NCI-H1930 (cell line): ENCODE results near the gene ITPR1.

Experiments used
- DNase-seq, 2 experiments: peaks; one replicate each; lab custom pipeline; 2025; lab: John Stamatoyannopoulos, UW

Gene ITPR1

DNA sequence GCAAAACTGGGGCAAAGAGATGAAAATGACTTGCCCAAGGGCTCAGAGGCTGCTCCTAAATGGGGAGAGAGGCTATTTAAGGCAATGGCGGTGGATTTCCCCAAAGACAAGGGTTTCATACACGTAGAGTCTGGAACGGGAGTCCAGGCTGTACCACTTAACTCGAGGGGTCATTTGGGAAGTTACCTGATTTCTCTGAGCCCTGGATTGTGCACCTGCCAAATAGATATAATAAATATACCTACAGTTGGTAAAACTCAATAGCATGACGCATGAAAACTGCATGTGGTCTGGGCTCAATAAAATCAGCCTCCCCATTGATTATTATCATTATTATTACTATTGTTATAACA lies 1.3 kb upstream of the ITPR1 start:
- no peak for DNase-seq

DNA sequence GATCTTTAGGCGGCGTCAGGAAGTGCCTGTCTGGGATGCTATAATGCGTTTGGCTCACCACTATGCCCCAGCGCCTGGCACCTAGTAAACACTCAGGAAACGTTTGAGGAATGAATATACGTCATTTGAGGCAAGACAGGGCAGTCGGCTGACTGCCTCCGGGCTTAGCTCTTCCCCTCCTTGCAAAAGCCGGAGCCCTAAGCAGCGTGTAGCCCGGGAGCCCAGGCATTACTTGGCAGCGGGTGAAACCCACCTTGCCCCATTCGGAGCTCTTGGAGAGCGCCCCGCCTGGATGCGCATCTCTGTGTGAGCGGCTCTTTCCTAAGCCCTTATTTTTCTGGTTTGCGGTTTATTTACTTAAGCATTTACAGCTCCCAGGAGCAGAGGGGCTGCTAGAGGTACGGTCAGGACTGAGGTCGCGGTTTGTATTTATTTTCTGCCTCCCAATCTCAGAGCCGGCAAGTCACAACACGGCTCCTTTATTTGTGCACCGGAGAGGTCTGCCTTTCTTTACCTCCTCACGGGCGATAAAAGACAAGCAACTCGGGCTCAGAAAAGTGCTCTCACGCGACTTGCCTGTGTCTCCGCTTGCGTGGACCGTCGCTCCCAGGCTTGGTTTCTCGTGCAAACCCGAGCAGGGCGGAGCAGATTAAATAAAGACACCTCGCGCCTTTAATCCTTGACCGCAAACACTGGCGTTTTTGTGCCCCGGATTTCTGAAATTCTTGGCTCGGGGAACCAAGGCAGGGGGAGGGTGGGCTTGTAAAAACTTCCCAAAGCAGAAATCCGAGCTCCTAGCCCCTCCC lies 737 bp upstream of the ITPR1 start:
- DNase-seq, result no peak

DNA sequence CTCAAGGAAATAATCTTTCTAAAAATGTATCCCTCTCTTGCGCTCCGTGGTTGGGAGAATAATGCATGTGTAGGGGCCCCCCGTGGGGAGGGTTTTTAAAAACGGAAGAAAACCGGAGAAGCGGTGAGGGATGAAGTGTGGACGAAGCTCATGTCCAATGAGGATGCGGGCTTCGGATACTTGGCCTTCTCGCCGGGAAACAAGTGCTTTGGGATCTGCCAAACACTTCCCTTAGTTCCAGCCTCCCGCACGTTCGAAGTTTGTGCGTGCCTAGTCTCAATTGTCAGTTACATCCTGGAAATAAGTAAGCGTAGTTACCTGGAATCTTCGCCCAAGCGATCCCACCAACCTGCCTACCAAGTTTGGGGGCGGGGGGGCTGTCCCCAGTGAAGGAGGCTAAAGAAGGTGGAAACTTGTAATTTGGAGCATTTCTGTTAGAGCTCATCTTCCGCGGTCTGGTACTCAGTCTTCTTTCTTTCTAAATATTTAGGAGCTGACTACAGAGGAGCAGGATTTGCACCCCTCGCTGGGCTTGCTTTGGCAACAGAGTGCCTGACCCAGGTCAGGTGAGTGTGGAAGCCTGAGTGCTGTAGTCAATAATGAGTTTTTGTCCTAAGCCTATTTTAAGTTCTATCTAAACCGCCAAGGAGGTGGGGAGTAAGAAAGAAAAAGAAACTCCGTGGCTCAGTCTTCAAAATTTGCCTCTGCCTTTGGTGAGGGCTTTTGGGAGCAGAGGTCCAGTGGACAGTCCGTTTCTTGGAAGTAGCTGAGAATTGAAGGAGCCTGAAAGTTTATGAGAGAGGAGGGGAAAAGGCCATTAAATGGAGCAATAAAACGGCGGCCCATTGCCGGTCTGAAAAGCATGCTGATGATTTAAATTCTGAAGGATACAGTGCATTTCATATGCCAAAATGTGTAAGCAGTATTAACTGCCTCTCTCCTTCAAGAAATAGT lies 1.1 kb downstream of the ITPR1 start:
- DNase-seq, result no peak

DNA sequence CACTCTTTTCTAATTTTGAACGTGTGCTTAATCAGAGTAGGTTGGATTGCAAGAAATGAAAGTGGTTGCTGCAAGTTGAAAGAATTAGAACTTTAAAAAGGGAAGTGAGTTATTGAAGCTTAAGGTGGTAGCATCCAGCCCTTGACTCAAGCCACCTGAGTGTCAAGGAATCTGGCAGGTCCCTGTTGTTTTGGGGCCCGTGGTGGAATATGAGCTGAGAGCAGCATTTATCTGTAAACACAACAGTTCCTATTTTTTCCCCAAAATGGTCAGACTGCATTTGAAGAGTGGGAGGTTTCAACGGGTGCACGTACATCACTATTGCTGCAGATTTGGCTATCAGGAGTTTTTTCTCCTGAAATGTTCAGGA lies 1.7 kb downstream of the ITPR1 start:
- DNase-seq, result no peak

DNA sequence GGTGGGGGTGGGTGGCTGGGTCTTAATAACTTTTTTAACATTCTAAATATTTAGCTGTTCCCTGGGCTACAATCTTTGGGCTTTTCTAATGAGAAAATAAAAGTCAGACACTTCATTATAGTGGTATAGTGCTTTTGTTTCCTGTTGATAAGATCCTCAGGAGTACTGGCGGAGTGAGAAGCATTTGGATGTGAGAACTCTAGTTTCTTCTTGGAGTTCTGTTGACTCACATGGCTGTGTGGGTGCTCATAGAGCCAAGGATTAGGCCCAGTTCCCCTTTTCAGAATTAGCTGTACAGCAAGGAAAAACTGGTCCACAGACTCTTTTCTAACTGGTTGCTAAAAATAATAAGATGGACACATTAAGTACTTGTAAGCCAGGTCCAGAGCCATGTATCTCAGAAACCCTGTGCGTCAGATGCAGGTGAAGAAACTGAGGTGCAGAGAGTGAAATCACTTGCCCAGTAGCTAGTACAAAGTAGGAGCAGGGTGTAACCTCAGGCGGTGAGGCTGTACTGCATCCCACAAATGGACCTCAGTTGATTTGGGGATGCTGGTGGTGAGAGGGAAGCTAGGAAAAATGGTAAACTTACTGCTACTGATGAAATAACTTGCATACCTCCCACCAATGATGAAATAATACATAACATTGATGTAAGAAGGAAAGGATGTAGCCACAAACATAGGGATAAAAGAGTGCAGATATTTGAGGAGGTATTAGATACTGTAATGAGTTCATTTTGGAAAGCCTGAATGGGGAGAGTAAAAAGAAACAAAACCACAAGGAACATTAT lies 2.3 kb downstream of the ITPR1 start:
- no peak for DNase-seq

DNA sequence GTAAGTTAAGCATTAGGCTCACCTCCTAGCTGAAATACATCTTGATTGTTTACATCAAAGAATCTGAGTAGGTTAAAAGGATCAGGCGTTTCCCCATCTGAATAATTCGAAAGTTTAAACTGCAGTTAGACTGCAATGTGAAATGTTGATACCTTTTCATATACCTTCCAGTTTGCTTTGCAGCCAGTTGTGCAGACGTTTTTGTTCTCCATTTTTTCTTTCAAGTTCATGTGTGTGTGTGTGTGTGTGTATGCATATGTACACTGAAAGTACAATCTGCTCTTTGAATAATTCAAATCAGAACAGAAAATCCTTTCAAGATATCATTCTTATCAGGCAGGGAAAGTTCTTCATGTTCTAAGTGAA lies 2.9 kb downstream of the ITPR1 start:
- DNase-seq, result no peak

DNA sequence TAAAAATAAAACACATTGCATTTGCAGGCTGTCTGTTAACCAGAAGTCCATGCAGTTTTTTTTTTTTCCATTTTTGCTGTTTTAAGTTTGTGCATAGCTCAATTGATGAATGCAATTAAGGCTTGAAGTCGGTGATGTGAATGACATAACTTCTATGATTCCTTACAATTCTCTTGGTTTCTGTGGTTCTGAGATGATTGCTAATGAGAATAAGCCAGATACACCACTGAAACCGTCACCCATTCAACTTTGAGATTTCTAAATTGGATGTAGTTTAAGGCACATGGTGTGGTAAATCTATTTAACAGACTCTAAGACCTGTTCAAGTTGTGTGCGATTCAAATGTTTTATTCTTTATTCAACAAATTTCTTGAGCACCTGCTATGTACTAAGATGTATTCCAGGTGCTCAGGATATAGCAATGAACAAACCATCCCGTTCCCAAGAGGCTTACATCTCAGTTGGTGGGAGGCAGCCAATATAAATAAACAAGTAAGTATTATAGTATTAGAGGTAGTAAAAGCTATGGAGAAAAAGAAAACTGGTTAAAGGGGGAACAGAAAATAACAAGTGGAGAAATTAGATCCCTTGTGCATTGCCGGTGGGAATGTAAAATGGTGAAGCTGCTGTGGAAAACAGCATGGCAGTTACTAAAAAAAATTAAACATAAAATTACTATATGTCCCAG lies 4.0 kb downstream of the ITPR1 start:
- no peak for DNase-seq

DNA sequence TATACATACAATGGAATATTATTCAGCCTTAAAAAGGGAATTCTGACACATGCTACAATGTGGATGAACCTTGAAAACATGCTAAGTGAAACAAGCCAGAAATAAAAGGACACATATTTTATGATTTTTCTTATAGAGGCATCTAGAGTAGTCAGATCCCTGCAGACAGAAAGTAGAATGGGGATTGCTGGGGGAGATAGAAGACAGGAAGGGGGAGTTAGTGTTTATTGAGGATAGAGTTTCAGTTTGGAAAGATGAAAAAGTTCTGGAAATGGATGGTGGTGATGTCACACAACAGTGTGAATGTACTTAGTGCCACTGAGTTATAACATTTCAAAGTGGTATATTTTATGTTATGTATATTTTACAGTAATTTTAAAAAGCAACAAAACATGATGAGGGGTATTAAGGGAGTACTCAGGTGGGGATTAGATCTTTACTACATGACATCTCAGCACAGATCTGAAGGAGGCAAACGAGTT lies 4.7 kb downstream of the ITPR1 start:
- no peak for DNase-seq

DNA sequence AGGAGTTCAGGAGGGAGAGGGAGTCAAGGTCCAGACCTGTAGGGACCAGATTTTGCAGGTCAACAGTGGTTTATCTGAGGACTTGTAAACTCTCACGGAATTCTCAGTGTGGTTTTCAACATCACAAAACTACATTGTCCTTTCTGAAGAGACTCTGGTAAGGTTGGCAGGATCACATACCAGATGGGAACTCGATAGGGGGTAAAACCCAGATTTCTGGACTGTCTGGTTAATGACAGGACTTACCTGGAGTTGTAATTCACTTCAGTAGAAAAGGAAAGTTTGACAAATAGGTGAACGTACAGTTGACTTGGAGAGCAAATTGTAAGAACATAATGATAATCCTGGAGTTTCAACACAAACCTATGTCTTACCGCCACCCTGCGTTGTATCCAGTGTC lies 5.3 kb downstream of the ITPR1 start:
- DNase-seq, result no peak

DNA sequence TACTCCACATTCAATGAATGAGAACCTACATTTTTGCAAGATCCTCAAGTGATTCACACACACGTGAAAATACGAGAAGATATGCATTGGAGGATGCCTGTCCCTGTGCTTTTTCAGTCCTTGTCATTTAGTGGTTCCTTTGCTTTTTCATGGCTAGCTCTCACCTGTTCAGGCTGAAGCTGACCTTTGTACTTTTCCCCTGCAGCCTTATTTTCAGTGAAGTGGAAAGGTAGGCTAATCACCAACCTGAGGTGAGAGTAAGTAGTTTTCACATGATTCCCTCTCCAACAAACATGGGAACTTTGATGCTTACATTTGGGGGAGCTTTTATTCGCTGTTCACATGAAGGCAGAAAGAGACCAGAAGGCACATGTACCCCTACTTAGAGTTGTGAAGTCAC lies 8.3 kb downstream of the ITPR1 start:
- DNase-seq, result no peak

DNA sequence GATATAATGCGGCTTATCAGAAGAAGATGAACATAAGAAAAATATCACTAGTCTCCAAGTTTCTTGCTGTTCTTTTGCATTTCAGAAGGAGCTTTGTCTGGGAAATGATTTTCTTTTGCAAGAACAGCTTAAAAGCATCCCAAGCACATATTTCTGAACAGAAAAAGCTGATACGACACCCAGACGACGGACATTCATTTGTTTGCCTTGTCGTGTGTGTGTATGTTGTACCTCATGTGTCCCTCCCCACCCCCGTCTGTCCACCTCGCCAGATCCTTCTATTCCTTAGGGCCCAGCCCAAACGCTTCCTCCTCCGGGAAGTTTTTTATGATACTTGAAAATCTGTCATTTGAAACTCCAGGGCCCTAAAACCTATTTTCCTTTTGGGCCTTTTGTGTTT lies 8.8 kb downstream of the ITPR1 start:
- DNase-seq, result no peak

DNA sequence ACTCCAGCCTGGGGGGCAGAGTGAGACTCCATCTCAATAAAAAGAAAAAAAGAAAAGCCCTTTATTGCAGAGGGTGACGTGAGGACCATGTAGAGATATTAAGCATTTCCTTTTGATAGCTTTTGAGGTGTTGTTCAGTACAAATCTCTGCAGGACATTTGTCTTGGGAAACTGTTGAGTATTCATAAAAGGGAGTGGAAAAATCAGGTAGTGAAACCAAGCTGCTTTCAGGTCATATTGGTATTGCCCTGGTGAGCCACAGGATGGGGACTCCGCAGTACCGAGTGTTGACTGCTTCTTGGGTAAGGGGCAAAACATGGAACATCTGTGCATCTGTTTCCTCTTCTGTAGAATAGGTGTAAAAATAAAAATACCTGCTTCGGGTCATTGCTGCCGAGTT lies 9.9 kb downstream of the ITPR1 start:
- no peak for DNase-seq

DNA sequence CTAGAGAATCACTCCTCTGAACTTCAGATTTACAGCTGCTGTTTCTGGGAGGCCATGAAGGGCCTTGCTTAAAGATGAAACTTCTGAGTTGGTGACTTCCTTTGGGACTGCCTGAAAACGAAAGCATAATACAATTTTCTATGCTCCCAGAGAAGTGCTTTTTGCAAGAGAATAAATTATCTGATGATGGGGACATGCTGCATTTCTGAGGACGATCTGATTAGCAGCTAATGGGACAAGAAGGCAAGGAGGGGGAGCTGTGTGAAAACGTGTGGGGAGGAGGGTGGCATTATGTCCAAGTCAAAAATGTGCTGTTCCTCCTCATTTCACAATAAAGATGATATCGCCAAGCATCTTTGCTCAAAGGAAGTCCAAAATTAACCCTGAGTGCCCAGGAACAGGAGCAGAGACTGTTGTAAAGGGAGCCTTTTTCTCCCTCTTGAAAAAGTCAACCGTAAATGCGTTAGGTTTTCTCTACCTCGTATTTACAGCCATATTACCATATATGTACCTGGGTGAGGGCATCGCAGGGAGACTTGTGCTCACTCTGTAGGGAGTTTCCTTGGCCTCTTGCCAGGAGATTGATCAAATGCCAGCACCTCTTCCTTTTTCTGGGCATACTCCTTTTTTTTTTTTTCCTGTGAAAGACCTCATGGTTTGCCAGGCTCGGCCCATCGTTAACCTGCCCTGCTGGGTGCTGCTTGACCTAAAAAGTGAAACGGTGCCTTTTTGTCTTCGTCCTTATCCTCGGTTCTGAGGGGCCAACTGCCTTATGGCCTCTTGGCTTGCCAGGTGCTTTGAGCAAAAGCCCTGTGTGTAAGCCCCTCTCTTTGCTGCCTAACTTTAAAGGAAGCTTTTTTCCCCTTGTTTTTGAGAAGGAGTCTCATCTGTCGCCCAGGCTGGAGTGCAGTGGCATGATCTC lies 11.5 kb downstream of the ITPR1 start:
- no peak for DNase-seq

DNA sequence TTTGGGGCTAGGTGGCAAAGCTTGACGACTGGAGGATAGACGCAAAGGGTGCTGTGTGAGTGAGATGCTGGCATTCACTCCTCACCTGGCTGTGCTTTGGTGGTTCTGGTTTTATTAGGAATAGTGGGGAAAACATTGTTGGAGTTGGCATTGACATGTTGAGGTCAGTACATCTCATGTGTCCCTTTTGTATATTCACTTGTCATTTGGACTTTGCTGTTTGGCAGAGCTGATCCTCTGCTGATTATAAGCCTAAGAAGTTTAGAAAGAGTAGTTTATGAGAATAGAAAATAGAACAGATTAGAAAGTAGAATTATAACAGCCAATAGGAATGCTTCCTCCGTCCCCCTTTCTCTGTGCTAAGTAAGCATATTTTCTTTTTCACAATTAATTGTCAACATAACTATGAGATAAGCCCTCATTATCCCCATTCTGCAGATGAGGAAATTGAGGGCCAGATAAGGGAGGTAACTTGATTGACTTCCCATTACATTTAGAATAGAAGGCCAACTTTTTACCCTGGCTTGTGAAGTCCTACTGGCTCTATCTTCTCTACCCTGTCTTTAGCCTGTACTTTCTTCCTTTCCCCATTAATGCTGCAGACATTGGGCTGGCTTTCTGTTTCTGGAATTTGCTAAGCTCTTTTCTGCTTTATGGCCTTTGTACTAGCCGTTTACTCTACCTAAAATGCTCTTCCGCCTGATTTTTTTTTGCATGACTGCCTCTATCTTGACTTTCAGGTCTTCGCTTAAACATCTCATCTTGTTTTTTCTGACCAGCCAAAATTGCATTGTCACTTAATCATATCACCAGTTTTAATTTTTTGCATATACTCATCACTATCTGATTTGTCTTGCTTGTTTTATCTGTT lies 12.8 kb downstream of the ITPR1 start:
- DNase-seq, result no peak

DNA sequence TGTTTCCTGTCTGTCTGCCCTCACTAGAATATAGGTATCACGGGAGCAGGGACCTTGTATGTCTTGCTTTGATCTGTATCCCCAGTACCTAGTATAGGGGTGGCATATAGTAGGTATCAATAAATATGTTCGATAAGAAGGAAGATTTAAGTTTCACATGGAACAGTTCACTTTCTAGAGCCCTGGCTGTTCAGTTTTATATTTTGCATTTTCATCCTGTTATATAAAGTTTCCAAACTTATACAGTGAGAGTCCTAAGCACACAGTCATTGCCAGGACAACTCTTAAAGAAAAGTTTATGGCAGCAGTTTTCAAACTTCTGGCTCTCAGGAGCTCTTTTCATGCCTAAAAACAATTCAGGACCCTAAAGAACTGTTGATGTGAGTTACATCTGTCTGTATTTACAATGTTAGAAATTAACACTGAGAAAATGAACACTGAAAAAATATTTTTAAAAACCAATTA lies 13.4 kb downstream of the ITPR1 start:
- DNase-seq, result no peak

DNA sequence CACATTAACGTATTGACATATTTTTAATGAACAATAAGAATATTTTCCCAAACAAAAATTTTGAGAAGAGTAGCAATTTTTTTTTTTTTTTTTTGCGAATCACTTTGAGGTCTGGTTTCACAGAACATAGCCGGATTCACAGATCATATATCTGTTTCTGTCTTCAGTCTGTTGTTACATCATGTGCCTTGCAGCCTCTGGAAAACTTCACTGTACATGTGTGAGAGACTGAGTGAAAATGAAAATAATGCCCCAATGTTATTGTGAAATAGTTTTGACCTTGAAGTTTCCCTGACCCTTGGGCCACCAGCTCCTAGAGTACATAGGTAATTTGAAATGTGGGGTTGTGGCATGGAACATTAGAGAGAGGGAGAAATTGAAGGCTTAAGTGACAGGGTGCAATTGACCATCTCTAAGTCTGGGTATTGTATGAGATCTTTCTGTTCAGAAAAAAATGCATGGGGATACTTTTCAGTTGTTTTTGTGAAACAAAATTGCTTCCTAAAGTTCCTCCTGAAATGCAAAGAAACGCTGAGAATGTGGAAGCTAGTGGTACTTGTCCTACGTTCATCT lies 14.0 kb downstream of the ITPR1 start:
- DNase-seq, result no peak

DNA sequence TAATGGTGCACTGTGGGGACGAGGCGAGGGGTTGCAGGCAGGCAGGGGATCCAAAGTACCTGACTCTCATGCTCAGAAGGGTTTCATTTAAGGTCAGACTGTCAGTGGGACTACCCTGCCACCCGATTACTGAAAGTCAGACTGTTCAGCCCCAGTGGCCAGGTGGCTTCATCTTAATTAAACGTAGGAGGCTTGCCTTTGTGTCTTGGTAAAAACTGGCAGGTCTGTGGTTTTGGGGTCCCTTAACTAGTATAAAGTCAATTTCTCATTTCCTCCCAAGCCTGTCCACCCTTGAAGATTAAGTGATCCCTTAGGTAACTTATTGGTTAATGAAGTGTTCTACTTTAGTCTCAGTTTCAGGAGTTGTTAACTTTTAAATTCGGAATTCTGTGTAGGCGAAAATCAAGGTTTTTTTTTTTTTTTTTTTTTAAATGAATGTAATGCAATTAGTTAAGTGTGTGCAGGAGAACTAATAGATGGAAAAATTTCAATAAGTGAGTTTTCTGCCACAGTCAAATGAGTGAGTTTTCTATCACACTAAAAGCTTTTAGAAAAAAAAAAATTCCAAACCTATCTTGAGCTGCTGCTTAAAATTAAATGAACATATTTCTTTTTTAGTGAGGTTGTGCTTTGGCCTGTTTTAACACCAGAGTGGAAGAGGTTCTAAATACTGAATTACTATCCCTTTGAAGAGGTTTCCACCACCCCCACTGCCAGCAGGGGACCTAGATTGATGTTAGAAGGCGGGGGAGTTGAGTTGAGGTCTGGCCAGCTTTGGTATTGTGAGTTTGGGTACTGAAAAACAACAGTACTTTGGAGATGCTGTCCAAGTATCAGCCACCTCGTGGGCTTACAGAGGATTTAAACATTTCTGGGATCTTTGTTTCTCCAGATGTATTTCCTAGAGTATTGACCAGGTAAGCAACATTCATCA lies 15.2 kb downstream of the ITPR1 start:
- no peak for DNase-seq

DNA sequence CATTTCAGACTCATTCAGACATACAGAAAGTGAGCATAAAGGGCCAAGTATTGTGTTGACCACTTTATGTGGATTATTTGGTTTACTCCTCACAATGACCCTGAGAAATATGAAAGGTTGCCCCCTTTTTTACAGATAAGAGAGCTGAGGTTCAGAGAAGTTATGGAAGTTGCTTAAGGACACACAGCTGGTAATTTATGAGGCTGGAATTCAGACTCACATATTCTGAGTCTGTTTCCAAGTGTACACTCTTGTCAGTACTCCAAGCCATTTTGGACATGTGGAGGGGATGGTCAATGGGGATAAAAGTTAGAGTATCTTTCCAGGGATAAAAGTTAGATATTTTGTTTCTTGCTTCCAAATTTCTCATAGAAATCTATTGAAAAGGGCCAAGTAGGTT lies 15.9 kb downstream of the ITPR1 start:
- DNase-seq, result no peak
